NCI-H226 (cell line): ENCODE measurements around the gene COBL.

Source experiments
- DNase-seq: peaks from one replicate; pipeline ENCODE4 v3.0.0-alpha.2; 2015

The COBL gene

GRCh38 chr7:51250512-51250911 is 66.1 kb downstream of the COBL start:
- DNase-seq, result no peak

GRCh38 chr7:51249991-51250390 is 66.6 kb downstream of the COBL start:
- no peak for DNase-seq

GRCh38 chr7:51249187-51249945 is 67.2 kb downstream of the COBL start:
- DNase-seq, result peak; percentile 88

GRCh38 chr7:51246258-51247245 is 70.1 kb downstream of the COBL start:
- peak; percentile 31 for DNase-seq

GRCh38 chr7:51244885-51245284 is 71.7 kb downstream of the COBL start:
- DNase-seq, result no peak

GRCh38 chr7:51244053-51244452 is 72.6 kb downstream of the COBL start:
- DNase-seq, result no peak

- no peak for DNase-seq
Observed at GRCh38 chr7:51243631-51244030, 73.0 kb downstream of the COBL start.

- DNase-seq, result no peak
Observed at GRCh38 chr7:51242881-51243518, 73.6 kb downstream of the COBL start.

- peak; percentile 90 for DNase-seq
Observed at GRCh38 chr7:51242007-51242691, 74.5 kb downstream of the COBL start.

GRCh38 chr7:51240868-51241267 is 75.7 kb downstream of the COBL start:
- DNase-seq, result no peak

- DNase-seq, result no peak
Observed at GRCh38 chr7:51239691-51240090, 76.9 kb downstream of the COBL start.

- no peak for DNase-seq
Observed at GRCh38 chr7:51238981-51239495, 77.6 kb downstream of the COBL start.

- no peak for DNase-seq
Observed at GRCh38 chr7:51237446-51238133, 79.0 kb downstream of the COBL start.

- DNase-seq, result no peak
Observed at GRCh38 chr7:51236470-51237132, 80.0 kb downstream of the COBL start.

- DNase-seq, result no peak
Observed at GRCh38 chr7:51235593-51236313, 80.9 kb downstream of the COBL start.

- no peak for DNase-seq
Observed at GRCh38 chr7:51234609-51235308, 81.8 kb downstream of the COBL start.

GRCh38 chr7:51234139-51234538 is 82.5 kb downstream of the COBL start:
- no peak for DNase-seq

- DNase-seq, result no peak
Observed at GRCh38 chr7:51233374-51233773, 83.2 kb downstream of the COBL start.

GRCh38 chr7:51230723-51231122 is 85.9 kb downstream of the COBL start:
- DNase-seq, result no peak

GRCh38 chr7:51230324-51230625 is 86.3 kb downstream of the COBL start:
- DNase-seq, result no peak
